ENCODE data around the gene CNOT6L. TPM values are rescaled to one million over a fixed set of nuclear protein-coding genes. Genes with fewer than 3 reads are reported as not detected.
"Not testable (repeated sequence)": the region's sequence is repeated elsewhere in the genome, so short reads cannot be mapped to it uniquely, and the experiment has no call there.

The CNOT6L gene
- polyA plus RNA-seq, 1 of the 3 experiments (the other 2 are of a cell fraction): 2.8 TPM

DNA sequence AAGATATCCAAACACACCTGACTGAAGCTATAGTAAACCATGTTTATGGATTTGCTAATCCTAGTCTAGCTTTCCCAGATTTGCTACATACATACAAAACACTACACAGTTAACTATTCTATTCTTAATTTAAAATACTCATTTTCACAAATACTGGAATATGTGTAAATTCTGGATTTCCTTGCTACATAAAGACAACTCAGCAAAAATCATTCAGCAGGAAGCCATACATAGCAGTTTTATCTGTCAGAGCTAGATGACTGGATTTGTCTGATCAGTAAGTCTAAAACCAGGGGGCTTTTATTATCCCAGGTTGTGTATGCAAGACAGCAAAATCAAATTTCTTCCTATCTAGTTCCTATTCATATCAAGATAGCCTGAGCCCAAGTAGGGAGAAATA is 98.1 kb downstream of the CNOT6L start:
- H3F3A ChIP-seq (replicated peaks; ENCODE audit: insufficient read depth): peaks cover 5% of the 10 kb centered on the region
- H2AFZ ChIP-seq (ENCODE audit: low read depth): no peak overlapping the region
- H3K9ac ChIP-seq: no peak overlapping the region
- POLR2A ChIA-PET: no interaction called here
- no peak overlapping the region for H3K27ac ChIP-seq (ENCODE audit: low read depth in 2 of 2, low read length in 1 of 2)
- CTCF ChIA-PET: no interaction called here
- no peaks in the 10 kb centered on the region for H3K9me2 ChIP-seq
- no peak overlapping the region for H3K4me3 ChIP-seq (ENCODE audit: low read depth in 2 of 2, low read length in 1 of 2)
- no peak for DNase-seq
- H3K4me2 ChIP-seq: no peak overlapping the region
- no peaks in the 10 kb centered on the region for H3K4me1 ChIP-seq (ENCODE audit: control insufficient read depth in 1 of 2, insufficient read depth in 2 of 2, low read depth in 1 of 2, low read length in 1 of 2)
- TF ChIP-seq SIN3A (IDR thresholded peaks at IDR 0.05; ENCODE audit: borderline replicate concordance, low read depth, low read length): no peak
- TF ChIP-seq FOSL2 (IDR thresholded peaks at IDR 0.05; ENCODE audit: borderline replicate concordance, low read depth): no peak
- TF ChIP-seq CTCF (IDR thresholded peaks at IDR 0.05): no peak
- TF ChIP-seq CHD2 (IDR thresholded peaks at IDR 0.05; ENCODE audit: low read length, partially characterized antibody): no peak
- TF ChIP-seq ZBTB33 (IDR thresholded peaks at IDR 0.05; ENCODE audit: borderline replicate concordance, low read depth): no peak
- TF ChIP-seq RCOR1 (IDR thresholded peaks at IDR 0.05; ENCODE audit: low read length): no peak
- TF ChIP-seq TCF12 (IDR thresholded peaks at IDR 0.05): no peak
- TF ChIP-seq YY1 (IDR thresholded peaks at IDR 0.05; ENCODE audit: low read depth): no peak
- no peak for TF ChIP-seq REST (IDR thresholded peaks at IDR 0.05; ENCODE audit: low read depth, low read length)
- TF ChIP-seq, protein P1, sequence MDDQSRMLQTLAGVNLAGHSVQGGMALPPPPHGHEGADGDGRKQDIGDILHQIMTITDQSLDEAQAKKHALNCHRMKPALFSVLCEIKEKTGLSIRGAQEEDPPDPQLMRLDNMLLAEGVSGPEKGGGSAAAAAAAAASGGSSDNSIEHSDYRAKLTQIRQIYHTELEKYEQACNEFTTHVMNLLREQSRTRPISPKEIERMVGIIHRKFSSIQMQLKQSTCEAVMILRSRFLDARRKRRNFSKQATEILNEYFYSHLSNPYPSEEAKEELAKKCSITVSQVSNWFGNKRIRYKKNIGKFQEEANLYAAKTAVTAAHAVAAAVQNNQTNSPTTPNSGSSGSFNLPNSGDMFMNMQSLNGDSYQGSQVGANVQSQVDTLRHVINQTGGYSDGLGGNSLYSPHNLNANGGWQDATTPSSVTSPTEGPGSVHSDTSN (IDR thresholded peaks at IDR 0.05): no peak
- H4K20me1 ChIP-seq (ENCODE audit: insufficient read depth): no peaks in the 10 kb centered on the region
- H3K79me2 ChIP-seq (ENCODE audit: insufficient read depth): no peaks in the 10 kb centered on the region
- peaks cover 12 to 27% of the 10 kb centered on the region in 2 experiments for H3K36me3 ChIP-seq (replicated peaks in 1 of 2; ENCODE audit: control insufficient read depth in 1 of 2, insufficient read depth in 2 of 2, low read length in 1 of 2)
- no peaks in the 10 kb centered on the region for H3K27me3 ChIP-seq (ENCODE audit: insufficient read depth)
- no peaks in the 10 kb centered on the region for H3K9me3 ChIP-seq

GRCh38 chr4:77718500-77718899 is 100.7 kb downstream of the CNOT6L start:
- CTCF ChIA-PET; H3K4me3 ChIP-seq (ENCODE audit: low read depth in 2 of 2, low read length in 1 of 2); H3K9me3 ChIP-seq; H3K9me2 ChIP-seq; H3K79me2 ChIP-seq (ENCODE audit: insufficient read depth); DNase-seq; H3K27me3 ChIP-seq (ENCODE audit: insufficient read depth); H3F3A ChIP-seq (replicated peaks; ENCODE audit: insufficient read depth); H2AFZ ChIP-seq (ENCODE audit: low read depth); H3K27ac ChIP-seq (ENCODE audit: low read depth in 2 of 2, low read length in 1 of 2); H3K4me2 ChIP-seq; POLR2A ChIA-PET; H4K20me1 ChIP-seq (ENCODE audit: insufficient read depth); H3K4me1 ChIP-seq (ENCODE audit: control insufficient read depth in 1 of 2, insufficient read depth in 2 of 2, low read depth in 1 of 2, low read length in 1 of 2); H3K9ac ChIP-seq: not testable (repeated sequence)
- 91% methylated on average over 3 of the region's 3 CpGs for WGBS (ENCODE audit: low lambda C conversion rate)
- peaks cover 2 to 16% of the 10 kb centered on the region in 2 experiments for H3K36me3 ChIP-seq (replicated peaks in 1 of 2; ENCODE audit: control insufficient read depth in 1 of 2, insufficient read depth in 2 of 2, low read length in 1 of 2)
